Epithelial cell of esophagus (primary cell): Measurements from ENCODE around the gene EXOC6B.

Source experiments
- DNase-seq: peaks from one replicate; pipeline ENCODE4 v3.0.0; 2010; ENCODE audit warnings: low read depth
- H3K4me3 ChIP-seq: 2 replicates; pipeline ENCODE4 v1.5.1; 2011; ENCODE audit warnings: mild to moderate bottlenecking, low read length, control low read depth
- CTCF ChIP-seq: IDR thresholded peaks from 2 replicates; pipeline ENCODE4 v1.5.1; 2011; ENCODE audit warnings: low read depth, mild to moderate bottlenecking, low read length, control low read depth, inconsistent platforms; ENCODE audit not compliant: insufficient read depth; ENCODE audit errors: missing control alignments

EXOC6B gene

GRCh38 chr2:72859831-72860262 lies 34.0 kb upstream of the EXOC6B start:
- no peak overlapping the region for H3K4me3 ChIP-seq
- DNase-seq = peak; percentile 87
- TF ChIP-seq CTCF = peak; percentile 80

GRCh38 chr2:72851333-72851732 lies 25.5 kb upstream of the EXOC6B start:
- TF ChIP-seq CTCF = no peak
- H3K4me3 ChIP-seq = no peak overlapping the region
- no peak for DNase-seq

DNA sequence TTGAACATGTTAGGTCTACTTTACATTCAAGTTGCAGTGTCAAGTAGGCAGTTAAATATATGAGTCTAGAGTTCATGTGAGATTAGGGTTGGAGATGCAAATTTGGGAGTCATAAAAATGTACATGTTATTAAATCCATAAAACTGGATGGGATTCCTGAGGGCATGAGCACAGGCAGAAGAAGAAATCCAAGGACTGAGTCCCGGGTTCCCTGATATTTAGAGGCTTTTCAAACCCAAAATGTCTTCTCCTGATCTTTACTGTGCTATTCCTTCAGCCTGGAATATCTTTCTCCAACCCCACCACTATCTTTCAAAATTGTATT lies 23.3 kb upstream of the EXOC6B start:
- DNase-seq = no peak
- no peak overlapping the region for H3K4me3 ChIP-seq
- no peak for TF ChIP-seq CTCF

- TF ChIP-seq CTCF = no peak
- no peak for DNase-seq
- no peak overlapping the region for H3K4me3 ChIP-seq
Measured at GRCh38 chr2:72848436-72849137, 22.8 kb upstream of the EXOC6B start.

DNA sequence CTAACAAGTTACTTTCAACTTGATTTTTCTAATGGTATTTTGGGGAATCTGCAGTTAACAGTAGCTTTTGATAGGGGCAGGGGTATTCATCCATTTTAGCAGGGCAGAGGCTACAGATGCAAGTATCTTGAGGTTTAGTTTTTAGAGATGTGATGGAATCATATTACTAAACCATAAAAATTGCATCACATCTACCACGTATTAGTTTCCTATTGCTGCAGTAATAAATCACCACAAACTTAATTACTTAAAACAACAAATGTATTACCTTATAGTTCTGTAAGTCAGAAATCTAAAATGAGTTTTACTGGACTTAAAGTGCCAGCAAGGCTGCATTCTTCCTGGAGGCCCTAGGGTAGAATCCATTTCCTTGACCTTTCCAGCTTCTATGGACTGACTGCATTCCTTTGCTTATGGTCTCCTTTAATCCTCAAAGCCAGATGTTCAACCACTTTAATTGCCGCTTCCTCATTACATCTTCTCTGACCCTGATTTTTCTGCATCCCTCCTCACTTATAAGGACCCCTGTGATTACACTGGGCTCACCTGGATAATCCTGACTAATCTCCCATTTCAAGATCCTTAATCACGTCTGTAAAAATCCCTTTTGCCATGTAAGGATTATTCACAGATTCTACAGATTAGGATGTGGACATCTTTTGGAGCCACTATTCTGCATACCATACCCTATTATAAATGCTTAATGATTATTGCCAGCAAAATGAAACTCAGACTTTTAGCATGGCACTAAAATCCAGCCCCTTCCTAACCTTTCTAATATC lies 21.9 kb upstream of the EXOC6B start:
- TF ChIP-seq CTCF = no peak
- H3K4me3 ChIP-seq = no peak overlapping the region
- no peak for DNase-seq

GRCh38 chr2:72846171-72847095 lies 20.6 kb upstream of the EXOC6B start:
- DNase-seq = peak; percentile 32
- H3K4me3 ChIP-seq = no peak overlapping the region
- no peak for TF ChIP-seq CTCF
